GM19324 (cell line): ENCODE measurements around the gene EFCAB14.
"Not testable (repeated sequence)": the region's sequence is repeated elsewhere in the genome, so short reads cannot be mapped to it uniquely, and the experiment has no call there.

ENCODE experiments used
- ATAC-seq: cut with Tn5 transposase; IDR thresholded peaks from one replicate; pipeline ENCODE4 v1.9.1; 2021; ENCODE audit warnings: mild to moderate bottlenecking, moderate library complexity; ENCODE audit not compliant: unreplicated experiment, low FRiP score

EFCAB14 gene

DNA sequence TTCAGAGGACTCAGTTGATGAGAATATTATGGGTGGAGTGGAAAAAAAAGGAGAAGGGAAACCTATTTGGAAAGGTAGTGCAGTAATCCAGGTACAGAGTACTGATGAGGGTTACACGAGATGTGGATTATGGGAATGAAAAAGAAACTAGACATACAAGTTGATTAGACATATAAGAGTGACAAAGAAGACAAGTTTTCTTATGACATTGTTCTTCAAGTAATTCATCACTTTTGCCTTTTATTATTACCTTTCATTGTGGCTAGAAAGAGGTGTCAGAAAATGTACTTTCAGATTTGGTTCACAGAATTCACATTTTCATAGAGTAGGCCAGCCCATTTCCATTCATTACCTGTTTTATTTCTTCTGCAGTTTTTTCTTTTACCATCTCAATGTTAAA lies 61.1 kb downstream of the EFCAB14 start:
- no peak for ATAC-seq

DNA sequence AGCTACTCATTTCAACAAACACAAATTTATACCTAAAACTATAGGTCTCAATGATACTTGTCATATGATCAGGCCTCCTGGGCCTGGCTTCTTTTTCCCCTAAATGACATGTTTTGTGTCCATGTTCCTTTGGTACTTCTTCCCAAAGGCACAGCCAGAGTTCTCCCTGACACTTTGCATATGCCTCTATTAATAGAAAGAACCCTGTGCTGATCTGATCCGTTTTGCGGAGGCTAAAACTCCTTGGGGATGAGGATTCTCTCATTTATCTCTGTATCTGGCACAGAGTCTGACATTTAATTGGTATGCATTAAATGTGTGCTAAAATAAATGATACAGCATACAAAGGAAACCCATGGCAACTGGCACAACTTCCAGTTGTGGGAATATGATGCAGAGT lies 62.3 kb downstream of the EFCAB14 start:
- no peak for ATAC-seq

DNA sequence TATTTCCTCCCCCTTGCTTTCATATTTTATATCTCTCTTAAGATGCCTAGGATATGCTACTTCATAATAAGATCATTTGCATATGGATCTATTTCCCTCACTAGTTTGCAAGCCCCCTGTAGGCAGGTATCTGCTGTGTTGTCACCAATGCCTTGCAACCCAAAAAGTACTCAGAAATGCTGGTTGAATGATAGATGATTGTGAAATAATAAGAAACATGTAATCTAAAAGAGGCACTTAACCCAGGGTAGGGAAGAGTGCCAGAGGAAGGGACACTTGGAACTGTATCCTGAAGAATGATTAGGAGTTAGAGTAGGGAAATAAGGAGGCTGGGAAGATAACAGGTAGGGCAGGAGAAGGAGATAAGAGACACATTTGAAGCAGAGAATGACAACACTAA lies 63.1 kb downstream of the EFCAB14 start:
- ATAC-seq: no peak

DNA sequence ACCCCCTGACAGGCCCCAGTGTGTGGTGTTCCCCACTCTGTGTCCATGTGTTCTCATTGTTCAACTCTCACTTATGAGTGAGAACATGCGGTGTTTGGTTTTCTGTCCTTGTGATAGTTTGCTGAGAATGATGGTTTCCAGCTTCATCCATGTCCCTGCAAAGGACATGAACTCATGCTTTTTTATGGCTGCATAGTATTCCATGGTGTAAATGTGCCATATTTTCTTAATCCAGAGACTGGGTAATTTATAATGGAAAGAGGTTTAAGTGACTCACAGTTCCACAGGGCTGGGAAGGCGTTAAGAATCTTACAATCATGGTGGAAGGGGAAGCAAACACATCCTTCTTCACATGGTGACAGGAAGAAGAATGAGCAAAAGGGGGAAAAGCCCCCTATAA lies 64.2 kb downstream of the EFCAB14 start:
- ATAC-seq: not testable (repeated sequence)

DNA sequence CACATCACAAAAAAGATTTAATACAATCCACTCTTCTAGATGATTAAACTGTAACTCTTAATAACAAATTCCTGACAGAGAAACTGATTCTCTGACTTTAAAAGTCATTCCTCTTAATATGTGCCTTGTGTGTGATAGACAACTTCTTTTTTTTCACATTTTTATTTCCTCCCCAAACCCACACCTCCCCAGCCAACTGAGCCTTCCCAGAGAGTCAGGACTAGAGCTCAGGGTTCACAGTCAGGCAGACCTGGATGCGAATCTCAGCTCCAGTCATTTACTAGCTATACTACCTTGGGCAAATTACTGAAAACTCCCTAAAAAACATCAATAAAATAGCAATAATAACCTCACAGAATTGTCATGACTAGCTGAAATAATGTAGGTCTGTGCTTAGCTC lies 64.9 kb downstream of the EFCAB14 start:
- no peak for ATAC-seq

DNA sequence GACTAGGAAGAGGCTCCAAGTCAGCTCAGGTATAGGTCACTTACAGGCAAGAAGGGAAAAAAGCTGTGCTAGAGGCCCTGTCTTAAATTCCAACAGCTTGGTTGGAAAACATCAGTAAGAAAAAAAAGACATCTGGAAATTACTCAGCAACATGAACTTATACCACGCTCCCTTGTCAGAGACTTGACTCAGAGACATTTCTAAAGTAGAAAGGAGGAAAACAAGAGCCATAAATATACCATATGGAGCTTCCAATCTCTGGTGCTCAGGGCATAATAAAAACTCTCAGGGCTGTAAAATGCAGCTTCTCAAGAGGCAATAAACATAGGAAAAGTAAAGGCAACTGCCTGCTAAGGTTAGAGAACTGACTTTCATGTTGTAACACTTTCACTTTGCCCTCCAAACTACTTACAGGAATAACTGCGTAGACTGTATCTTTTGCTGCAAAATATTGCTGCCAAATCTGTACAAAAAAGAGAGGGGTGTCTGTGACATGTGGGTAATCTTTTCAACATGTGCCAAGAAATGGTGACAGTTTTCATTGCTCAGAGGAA lies 65.4 kb downstream of the EFCAB14 start:
- ATAC-seq: no peak

DNA sequence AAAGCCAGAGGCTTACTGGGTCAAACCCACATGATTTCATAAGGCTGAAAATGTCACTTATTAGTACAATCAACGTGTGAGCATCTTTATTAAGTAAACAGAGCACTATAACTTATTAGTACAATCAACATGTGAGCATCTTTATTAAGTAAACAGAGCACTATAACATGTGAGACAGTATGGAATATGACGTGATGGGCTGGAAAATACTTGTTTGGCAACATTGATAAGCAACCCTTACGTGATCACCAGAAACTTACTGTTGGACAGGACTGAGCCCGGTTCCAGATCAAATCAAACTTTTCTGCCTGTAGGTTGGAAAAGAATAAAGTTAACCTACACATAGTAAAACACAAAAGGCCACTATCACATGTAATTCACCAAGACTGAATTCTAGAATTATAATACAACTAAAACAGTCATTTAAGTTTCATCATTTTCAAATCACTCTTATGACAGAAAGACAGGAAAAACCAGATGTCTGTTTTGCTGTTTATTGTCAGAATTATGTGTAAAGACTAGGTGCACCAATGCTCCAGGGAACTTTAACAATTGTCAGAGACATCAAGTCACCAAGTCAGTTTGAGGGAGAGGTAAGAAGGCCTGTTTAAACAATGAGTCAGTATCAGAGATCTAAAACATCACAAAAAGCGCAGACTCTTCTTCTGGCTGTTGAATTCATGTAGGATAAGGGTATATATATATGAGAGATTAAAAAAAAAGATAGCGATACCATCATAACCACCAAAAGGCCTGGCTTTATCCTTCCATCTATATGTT lies 66.4 kb downstream of the EFCAB14 start:
- no peak for ATAC-seq

DNA sequence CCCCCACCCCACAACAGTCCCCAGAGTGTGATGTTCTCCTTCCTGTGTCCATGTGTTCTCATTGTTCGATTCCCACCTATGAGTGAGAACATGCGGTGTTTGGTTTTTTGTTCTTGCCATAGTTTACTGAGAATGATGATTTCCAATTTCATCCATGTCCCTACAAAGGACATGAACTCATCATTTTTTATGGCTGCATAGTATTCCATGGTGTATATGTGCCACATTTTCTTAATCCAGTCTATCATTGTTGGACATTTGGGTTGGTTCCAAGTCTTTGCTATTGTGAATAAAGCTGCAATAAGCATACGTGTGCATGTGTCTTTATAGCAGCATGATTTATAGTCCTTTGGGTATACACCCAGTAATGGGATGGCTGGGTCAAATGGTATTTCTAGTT lies 67.8 kb downstream of the EFCAB14 start:
- ATAC-seq: not testable (repeated sequence)

DNA sequence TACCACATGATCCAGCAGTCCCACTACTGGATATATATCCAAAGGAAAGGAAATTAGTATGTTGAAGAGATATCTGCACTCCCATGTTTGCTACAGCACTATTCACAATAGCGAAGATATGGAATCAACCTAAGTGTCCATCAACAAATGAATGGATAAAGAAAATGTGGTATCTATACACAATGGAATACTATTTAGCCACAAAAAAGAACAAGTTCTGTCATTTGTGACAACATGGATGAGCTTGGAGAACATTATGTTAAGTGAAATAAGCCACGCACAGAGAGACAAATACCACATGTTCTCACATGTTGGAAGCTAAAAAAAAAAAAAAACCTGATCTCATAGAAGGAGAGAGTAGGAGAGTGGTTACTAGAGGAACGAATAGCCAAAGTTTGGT lies 68.4 kb downstream of the EFCAB14 start:
- ATAC-seq: no peak

DNA sequence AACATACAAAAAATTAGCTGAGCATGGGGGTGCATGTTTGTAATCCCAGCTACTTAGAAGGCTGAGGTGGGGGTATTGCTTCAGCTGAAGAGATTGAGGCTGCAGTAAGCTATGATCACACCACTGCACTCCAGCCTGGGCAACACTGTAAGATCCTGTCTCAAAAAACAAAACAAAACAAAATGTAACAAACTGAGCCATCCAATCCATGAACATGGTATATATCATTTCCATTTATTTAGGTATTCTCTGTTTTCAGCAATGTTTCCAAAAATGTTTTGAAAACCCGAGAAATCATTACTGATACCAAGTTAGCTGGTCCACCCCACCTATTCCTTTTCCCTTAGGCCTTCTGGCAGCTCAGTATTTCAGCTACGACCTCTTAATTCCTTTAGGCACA lies 69.2 kb downstream of the EFCAB14 start:
- ATAC-seq: no peak

DNA sequence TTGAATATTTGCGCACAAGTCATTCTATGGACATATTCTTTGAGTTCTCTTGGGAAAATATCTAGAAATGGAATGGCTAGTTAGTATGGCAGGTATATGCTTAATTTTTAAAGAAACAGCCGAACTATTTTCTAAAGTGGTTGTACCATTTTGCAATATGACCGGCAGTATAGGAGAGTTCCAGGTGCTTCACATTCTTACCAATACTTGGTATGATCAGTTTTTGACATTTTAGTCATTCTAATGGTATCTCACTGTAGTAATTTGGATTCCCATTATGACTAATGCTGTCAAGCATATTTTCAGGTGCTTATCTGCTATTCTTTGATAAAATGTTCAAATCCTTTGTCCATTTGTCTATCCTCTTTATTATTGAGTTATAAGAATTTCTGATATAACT lies 71.3 kb downstream of the EFCAB14 start:
- no peak for ATAC-seq

DNA sequence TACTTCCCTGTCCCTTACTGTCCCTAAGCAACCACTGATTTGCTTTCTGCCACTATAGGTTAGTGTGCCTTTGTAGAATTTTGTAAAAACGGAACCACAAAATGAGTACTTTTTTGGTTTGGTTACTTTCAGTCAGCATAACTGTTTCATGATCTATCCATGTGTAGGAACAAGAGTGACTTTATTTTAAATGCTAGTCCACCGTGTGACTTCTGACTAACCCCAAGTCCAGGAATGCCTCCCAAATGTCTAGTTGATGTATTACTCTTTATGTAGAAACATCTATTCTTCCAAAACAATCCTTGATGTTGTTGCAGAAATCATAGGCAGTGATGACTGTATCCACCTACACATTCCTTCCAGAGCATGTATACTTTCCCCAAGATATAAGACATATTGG lies 72.1 kb downstream of the EFCAB14 start:
- ATAC-seq: no peak

DNA sequence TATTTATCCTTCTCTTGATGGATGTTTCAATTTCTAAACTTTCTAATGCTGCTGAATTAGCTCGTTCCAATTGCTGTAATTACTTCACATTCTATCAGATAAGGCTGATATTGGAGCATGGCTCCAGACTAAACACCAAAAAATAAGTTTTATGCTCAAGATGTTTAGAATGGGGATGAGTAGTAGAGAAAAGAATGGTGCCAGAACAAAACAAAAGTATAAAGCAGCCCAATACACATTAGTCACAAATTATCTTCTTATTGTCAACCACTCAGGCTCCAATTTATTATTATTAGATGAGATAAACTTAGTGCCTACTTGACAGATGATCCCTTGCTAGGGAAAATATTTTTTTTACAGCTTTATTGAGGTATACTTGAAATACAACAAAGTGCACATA lies 72.6 kb downstream of the EFCAB14 start:
- ATAC-seq: no peak

DNA sequence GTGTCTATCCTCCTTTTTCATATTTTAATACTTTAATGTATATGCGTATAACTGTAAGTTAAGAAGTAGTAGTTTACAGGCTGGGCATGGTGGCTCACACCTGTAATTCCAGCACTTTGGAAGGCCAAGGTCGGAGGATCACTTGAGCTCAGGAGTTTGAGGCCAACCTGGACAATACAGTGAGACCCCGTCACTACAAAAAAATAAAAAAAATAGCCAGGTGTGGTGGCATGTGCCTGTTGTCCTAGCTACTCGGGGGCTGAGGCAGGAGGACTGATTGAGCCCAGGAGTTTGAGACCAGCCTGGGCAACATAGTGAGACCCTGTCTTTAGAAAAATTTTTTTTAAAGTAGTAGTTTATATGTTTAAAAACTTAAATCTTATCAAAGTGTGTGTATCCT lies 73.1 kb downstream of the EFCAB14 start:
- no peak for ATAC-seq

DNA sequence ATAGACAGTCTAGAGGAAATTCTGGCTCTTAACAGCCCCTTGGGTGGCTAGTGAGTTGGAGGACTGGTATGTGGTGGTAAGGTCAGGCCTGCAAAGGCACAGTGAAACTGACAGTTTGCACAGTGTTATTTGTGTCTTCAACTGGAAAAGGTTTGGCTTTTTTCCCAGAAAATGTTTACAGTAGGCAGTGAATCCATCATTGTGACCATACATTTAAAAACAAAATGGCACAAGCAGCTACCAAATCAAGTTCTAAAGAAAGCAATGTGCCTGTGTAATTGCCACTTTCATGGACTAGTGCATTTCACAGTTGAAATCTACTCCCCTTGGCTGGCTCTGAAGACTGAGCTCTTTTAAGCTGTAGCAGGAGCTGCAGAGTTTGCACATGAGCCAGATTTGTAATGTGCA lies 75.5 kb downstream of the EFCAB14 start:
- ATAC-seq: no peak

DNA sequence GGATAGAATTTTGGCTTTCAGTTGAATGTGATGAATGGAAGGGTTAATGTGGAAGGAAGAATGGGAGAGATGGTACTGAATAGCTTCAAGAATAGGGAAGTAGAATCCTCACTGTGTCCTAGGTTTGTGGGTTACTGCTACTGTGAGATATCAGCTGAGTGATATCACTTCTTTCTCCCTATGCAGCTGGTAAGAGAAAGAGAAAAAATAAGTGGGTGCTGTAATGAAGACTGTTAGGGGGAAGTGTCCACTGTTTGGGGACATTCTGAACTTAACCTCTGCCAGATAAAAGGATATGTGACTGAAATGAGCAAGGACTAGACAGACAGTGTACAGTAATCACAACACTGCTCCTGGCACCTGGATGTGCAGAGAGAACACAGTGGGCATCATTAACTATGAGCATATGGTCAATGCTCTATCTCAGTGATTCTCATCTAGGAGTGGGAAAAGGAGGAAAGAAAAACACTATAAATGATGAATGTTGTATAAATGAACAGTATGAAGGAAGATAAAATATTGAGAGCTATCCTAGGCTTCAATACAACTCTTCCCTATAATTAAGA lies 76.7 kb downstream of the EFCAB14 start:
- no peak for ATAC-seq

DNA sequence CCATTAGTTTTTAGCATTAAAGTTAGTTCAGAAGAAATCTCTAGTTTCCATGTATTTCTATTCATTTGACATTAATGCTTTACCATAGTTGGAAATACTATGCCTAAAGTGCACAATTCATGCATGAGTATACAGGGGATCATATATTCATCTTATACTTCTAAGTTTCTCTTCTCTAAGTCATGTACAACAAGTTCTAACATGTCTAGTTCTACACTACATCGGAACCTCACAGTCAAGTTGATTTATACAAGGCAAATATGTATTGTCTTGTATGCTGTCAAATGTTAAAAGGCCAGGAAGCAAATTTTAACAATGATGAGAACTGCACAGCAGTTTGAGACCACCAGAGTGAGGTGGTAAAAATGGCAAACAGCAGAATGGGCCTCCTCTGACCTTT lies 79.4 kb downstream of the EFCAB14 start:
- ATAC-seq: no peak

DNA sequence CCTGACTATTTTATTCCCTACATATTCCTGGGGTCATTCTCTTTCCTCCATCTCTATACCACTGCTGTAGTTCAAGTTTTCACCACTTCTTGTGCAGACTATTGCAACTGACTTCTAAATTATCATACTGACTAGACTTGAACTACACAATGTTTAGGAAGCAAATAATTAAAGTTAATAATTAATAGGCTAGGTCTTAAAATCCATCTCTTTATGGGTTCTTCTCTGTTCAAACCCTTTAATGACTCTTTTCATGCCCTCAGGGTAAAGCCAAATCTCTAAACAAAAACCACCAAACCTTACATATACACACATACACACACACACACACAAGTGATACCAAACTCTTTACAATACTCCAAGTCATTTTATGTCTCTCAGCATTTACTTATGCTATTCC lies 80.0 kb downstream of the EFCAB14 start:
- no peak for ATAC-seq

DNA sequence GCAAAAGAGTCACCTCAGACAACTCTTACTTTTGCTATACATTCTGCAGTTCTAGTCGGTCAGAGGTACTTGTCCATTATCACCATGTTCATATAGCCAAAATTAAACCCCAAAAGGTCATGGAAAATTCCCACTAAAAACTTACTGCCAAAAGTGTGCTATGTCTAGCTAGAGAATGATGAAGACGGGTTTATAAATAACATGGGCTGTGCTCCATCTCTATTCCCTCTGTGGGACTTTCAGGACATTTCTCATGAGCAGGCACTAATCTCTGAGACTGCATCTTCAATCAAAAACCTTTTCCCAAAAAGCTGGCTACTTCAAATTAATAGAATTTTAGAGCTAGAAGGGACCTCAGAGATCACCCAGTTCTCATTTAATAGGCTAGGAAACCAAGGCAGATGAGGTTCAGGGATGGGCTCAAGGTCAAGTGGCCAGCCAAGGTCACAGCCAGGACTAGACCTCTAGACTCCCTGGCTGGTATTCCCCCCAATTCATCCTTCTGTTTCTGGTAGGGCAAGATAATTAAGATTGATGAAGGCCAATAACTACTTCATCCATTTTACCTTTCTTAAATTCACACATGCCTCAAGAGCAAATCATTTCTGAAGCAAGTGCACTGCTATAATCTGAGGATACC lies 81.3 kb downstream of the EFCAB14 start:
- no peak for ATAC-seq

DNA sequence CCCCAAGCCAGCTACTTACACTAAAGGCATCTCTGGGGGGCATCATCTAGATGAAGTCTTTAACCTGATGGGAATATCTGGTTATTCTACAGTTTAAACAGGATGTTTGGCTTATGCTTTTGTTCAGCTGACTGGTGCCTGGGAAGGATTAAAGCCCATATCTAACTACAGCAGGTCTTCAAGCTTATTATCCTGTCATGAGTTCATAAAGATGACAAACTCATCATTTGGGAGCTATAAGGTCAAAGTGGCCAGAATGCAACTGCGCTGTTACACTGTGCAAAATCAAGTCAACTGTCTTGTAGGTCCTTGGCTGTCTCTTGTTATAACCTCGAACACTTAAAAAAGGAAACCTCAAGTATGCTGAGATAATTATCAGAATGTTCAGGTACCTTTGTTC lies 83.7 kb downstream of the EFCAB14 start:
- ATAC-seq: no peak

DNA sequence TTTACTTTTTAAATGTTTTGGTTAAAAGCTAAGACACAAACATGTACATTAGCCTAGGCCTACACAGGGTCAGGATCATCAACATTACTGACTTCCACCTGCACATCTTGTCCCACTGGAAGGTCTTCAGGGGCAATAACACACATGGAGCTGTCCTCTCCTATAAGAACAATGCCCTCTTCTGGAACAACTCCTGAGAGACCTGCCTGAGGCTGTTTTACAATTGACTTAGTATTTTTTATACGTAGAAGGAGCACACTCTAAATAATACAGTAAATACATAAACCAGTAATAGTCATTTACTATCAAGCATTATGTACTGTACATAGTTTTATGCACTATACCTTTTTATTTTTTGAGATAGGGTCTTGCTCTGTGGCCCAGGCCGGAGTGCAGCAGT lies 88.2 kb downstream of the EFCAB14 start:
- no peak for ATAC-seq
